Endothelial cell of umbilical vein (primary cell): ENCODE measurements around the gene ARGFX. TPM values are rescaled to one million over a fixed set of nuclear protein-coding genes. Genes with fewer than 3 reads are reported as not detected.

Source experiments
- BruUV-seq: library from RNA; stranded (reverse); fragments of 400-500 nt; replicated peaks from 2 replicates; lab custom pipeline; 2021; lab: Mats Ljungman, UMichigan
- CTCF ChIA-PET: fragments of 300-600, 350-600 bp; sonication (Branson Sonifier 250); formaldehyde crosslinking; loops from one replicate; lab custom pipeline; 2021; ENCODE audit warnings: antibody characterized with exemption, inconsistent platforms; lab: Charles Lee
- POLR2A ChIA-PET: fragments of 300-600, 350-600 bp; sonication (Branson Sonifier 250); formaldehyde crosslinking; loops from one replicate; lab custom pipeline; 2021; ENCODE audit warnings: antibody characterized with exemption, inconsistent platforms; lab: Charles Lee
- DNase-seq: peaks from one replicate; pipeline ENCODE4 v3.0.0-alpha.2; 2011; ENCODE audit warnings: low read depth, low spot score
- FAIRE-seq: peaks from 2 replicates; lab custom pipeline; 2011; peaks lifted over from hg19 to GRCh38; lab: Jason Lieb, UNC
- H2AFZ ChIP-seq: 2 replicates; pipeline ENCODE4 v1.6.0; 2012; ENCODE audit warnings: low read depth, low read length, control low read depth, inconsistent platforms
- H3K27ac ChIP-seq: 2 replicates; pipeline ENCODE4 v1.5.1; 2011; ENCODE audit warnings: low read depth, mild to moderate bottlenecking, control low read depth, low read length, moderate library complexity; ENCODE audit not compliant: insufficient read depth
- H3K27me3 ChIP-seq, 2 experiments: 2 replicates each; pipeline versions ENCODE4 v1.6.0 to v1.6.1; 2011; ENCODE audit warnings: low read length in 2 of 2, mixed read lengths in 1 of 2; ENCODE audit not compliant: control insufficient read depth in 2 of 2, insufficient read depth in 2 of 2
- H3K36me3 ChIP-seq, 2 experiments: 2 replicates in 1 of 2; 3 replicates in 1 of 2; pipeline ENCODE4 v1.5.1; 2011; ENCODE audit warnings: low read length in 2 of 2, mild to moderate bottlenecking in 1 of 2, moderate library complexity in 1 of 2; ENCODE audit not compliant: control insufficient read depth in 2 of 2, insufficient read depth in 2 of 2; ENCODE audit errors: extremely low read depth in 1 of 2
- H3K4me1 ChIP-seq: 3 replicates; pipeline ENCODE4 v1.5.1; 2011; ENCODE audit warnings: mild to moderate bottlenecking, low read length; ENCODE audit not compliant: control insufficient read depth, insufficient read depth; ENCODE audit errors: extremely low read depth
- H3K4me2 ChIP-seq: 2 replicates; pipeline ENCODE4 v1.6.1; 2011; ENCODE audit warnings: low read length, control low read depth, mixed read lengths; ENCODE audit not compliant: insufficient read depth
- H3K4me3 ChIP-seq, 3 experiments: fragments of 200-600 bp in 1 of 3; sonication (generic), shearing (Covaris generic) in 1 of 3; replicated peaks in 1 of 3; 2 replicates each; pipeline ENCODE4 v1.5.1; 2011 to 2016; ENCODE audit warnings: control low read depth in 3 of 3, low read length in 3 of 3, mild to moderate bottlenecking in 2 of 3, inconsistent platforms in 1 of 3, low read depth in 1 of 3, moderate library complexity in 1 of 3; ENCODE audit not compliant: insufficient read depth in 1 of 3
- H3K79me2 ChIP-seq: 2 replicates; pipeline ENCODE4 v1.6.0; 2012; ENCODE audit warnings: low read length, inconsistent platforms; ENCODE audit not compliant: control insufficient read depth, insufficient read depth
- H3K9ac ChIP-seq: replicated peaks from 2 replicates; pipeline ENCODE3; 2011; ENCODE audit warnings: low read length, control low read depth; ENCODE audit not compliant: insufficient read depth; ENCODE audit errors: extremely low read depth
- H3K9me1 ChIP-seq: replicated peaks from 3 replicates; pipeline ENCODE4 v1.6.0; 2011; ENCODE audit warnings: mild to moderate bottlenecking, low read length; ENCODE audit not compliant: control insufficient read depth, insufficient read depth; ENCODE audit errors: extremely low read depth
- H3K9me3 ChIP-seq: replicated peaks from 2 replicates; pipeline ENCODE4 v1.5.1; 2012; ENCODE audit warnings: low read length, inconsistent platforms; ENCODE audit not compliant: control insufficient read depth, insufficient read depth
- H4K20me1 ChIP-seq: replicated peaks from 2 replicates; pipeline ENCODE3; 2011; ENCODE audit warnings: mild to moderate bottlenecking, low read length; ENCODE audit not compliant: control insufficient read depth, insufficient read depth; ENCODE audit errors: extremely low read depth
- EZH2 ChIP-seq: IDR thresholded peaks from 2 replicates; pipeline ENCODE4 v1.6.1; 2012; ENCODE audit warnings: borderline replicate concordance, low read depth, mild to moderate bottlenecking, moderate library complexity, low read length, inconsistent platforms; ENCODE audit not compliant: severe bottlenecking
- FOS ChIP-seq: IDR thresholded peaks from 2 replicates; pipeline ENCODE4 v1.6.1; 2011; ENCODE audit warnings: mild to moderate bottlenecking, low read length, moderate library complexity, borderline replicate concordance; ENCODE audit not compliant: insufficient read depth
- GATA2 ChIP-seq: IDR thresholded peaks from 2 replicates; pipeline ENCODE4 v1.7.0; 2011; ENCODE audit warnings: low read depth, mild to moderate bottlenecking, moderate library complexity, mixed read lengths, low read length; ENCODE audit not compliant: insufficient read length, insufficient read depth
- JUN ChIP-seq: IDR thresholded peaks from 2 replicates; pipeline ENCODE4 v1.6.1; 2011; ENCODE audit warnings: borderline replicate concordance, low read depth; ENCODE audit not compliant: insufficient read length, insufficient read depth
- MAX ChIP-seq: IDR thresholded peaks from 2 replicates; pipeline ENCODE4 v1.6.1; 2011; ENCODE audit not compliant: insufficient read depth, insufficient read length
- MYC ChIP-seq: IDR thresholded peaks from one replicate; pipeline ENCODE4 v1.6.1; 2011; ENCODE audit warnings: mild to moderate bottlenecking, low read depth, low read length
- POLR2A ChIP-seq: IDR thresholded peaks from 2 replicates; pipeline ENCODE4 v1.6.1; 2012; ENCODE audit warnings: low read depth, mild to moderate bottlenecking, control low read depth, low read length
- POLR2AphosphoS5 ChIP-seq: IDR thresholded peaks from 2 replicates; pipeline ENCODE4 v1.6.1; 2012; ENCODE audit warnings: low read depth, mild to moderate bottlenecking, control low read depth, low read length, moderate library complexity; ENCODE audit not compliant: insufficient read depth
- dilution Hi-C: fragments of 300-500 bp; cut with MboI; formaldehyde crosslinking; loops from one replicate; pipeline ENCODE4 v1.15.0; 2019; ENCODE audit warnings: low sequenced_read_pairs; ENCODE audit not compliant: extremely low pct_ligation_motif_present
- intact Hi-C: fragments of 100-400 bp; cut with micrococcal nuclease; formaldehyde crosslinking; loops from one replicate; pipeline ENCODE4 v1.10.0; 2022
- polyA plus RNA-seq, 4 experiments: library from polyadenylated mRNA; depleted of rRNA in 3 of 4; stranded (reverse) in 3 of 4; unstranded in 1 of 4; fragments of >200 nt; gene quantifications; 2 replicates each; pipeline versions ENCODE4 v1.2.1 to v1.2.3, GENCODE V29; 2011 to 2012; ENCODE audit warnings: missing spikeins in 1 of 4
- total RNA-seq: library from RNA; stranded (reverse); gene quantifications from 2 replicates; pipeline ENCODE4 v1.2.3, GENCODE V29; 2021
- TF ChIP-seq, protein P1 (sequence below), 2 donors: IDR thresholded peaks; 1 replicate in 1 of 2; 2 replicates in 1 of 2; pipeline ENCODE4 v1.5.1; 2011; ENCODE audit warnings: low read length in 2 of 2, mild to moderate bottlenecking in 2 of 2, moderate library complexity in 2 of 2, control low read depth in 1 of 2, inconsistent platforms in 1 of 2, low read depth in 1 of 2; ENCODE audit not compliant: insufficient read depth in 1 of 2; ENCODE audit errors: extremely low read depth in 1 of 2

ARGFX gene
- total and polyA plus RNA-seq, 2 donors (not counting 3 experiments of a cell fraction or from before 2014, with no cell fraction given), result not detected

DNA sequence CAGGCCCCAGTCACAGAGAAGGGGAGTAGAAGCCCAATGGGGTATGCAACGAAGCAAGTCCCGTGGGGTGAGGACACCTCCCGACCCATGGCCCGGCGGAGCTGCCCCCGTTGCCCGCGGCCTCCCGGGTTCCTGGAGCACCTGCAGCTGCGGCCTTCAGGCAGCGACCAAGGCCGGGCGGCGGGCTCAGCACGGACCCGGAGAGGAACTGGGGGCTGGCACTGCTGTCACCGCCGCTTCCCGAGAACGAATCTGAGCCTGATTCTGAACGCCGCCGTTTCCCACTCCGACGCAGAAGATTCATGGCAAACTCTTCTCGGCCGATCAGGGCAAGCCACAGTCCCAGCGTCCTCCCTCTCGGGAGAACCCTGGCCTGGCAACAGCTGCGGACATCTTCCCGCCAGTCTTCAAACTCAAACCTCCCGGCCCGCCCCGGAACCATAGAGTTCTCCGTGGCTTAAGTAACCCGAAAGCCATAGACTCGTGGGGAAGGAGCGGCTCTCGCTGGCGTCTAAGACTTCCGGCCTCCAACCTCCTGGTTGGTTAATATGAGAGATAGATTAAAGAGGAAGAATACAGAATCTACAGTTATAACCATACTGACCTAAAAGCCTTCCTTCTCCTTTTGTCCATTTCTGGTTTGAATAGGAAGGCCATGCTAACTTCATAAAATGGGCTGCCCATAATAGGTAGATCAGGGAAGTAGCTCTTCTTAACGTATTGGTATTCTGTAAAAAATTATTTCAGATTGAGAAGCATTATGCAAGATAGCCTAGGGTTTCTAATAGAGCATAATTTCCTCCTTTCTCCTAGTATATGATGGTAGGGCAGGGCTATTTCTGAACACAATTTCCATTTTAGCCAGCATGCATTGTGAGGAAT lies 21.9 kb upstream of the ARGFX start, which contains the start of gene POLQ:
POLQ (minus strand) TSS at position 415 of the 882 bp plus-strand sequence; CDS start at position 304, 111 bp downstream.
- Histone ChIP-seq H4K20me1 (no peaks in the 10 kb centered on the region), H3K9ac (peak within 1 kb of the TSS; percentile 67), H3K4me1 (peaks cover 12% of the 10 kb centered on the region), H3K4me2 (peak within 1 kb of the TSS; percentile 98), H2AFZ (peak within 1 kb of the TSS; percentile 99), H3K9me3 (no peaks in the 10 kb centered on the region), H3K27ac (peak within 1 kb of the TSS; percentile 17), H3K36me3 (no peaks in the 10 kb centered on the region), H3K79me2 (peaks cover 24% of the 10 kb centered on the region), H3K27me3 (no peaks in the 10 kb centered on the region), H3K4me3 (peak within 1 kb of the TSS; percentile 65 to 93 (median 67)), H3K9me1 (no peaks in the 10 kb centered on the region)
- peak; percentile 91 for DNase-seq
- intact Hi-C loops (loop anchor here (1.0 to 10.0 kb wide), 13 partner anchors 116 to 1709 kb away; partner anchors contain the start of genes EAF2, FAM162A, GOLGB1 and HCLS1), dilution Hi-C loops (no loop called here)
- FAIRE-seq, result peak; percentile 96
- BruUV-seq, result TSS peak; percentile 93
- ChIA-PET POLR2A (interaction anchor here (0.7 kb wide), 1 partner anchor 198 kb away, joined by 3 read pairs; no protein-coding TSS in a partner anchor), CTCF (interaction anchor here (0.8 to 3.6 kb wide), 16 partner anchors 9 to 1943 kb away, joined by 3 to 36 read pairs (median 6); partner anchors contain the start of genes FAM162A and PARP14)
- TF ChIP-seq POLR2AphosphoS5 (peak; percentile 75), GATA2 (no peak), POLR2A (peak; percentile 60)

GRCh38 chr3:121552379-121552778 lies 15.4 kb upstream of the ARGFX start:
- DNase-seq, result no peak
- CTCF ChIA-PET, result no interaction called here
- Histone ChIP-seq H3K79me2 (no peaks in the 10 kb centered on the region), H3K27me3 (no peaks in the 10 kb centered on the region), H3K9ac (no peak overlapping the region), H3K9me1 (no peaks in the 10 kb centered on the region), H3K9me3 (no peaks in the 10 kb centered on the region), H3K27ac (no peak overlapping the region), H2AFZ (no peak overlapping the region), H3K4me2 (no peak overlapping the region), H3K36me3 (no peaks in the 10 kb centered on the region), H4K20me1 (no peaks in the 10 kb centered on the region), H3K4me1 (no peaks in the 10 kb centered on the region), H3K4me3 (no peak overlapping the region)
- dilution Hi-C loops, result no loop called here
- intact Hi-C loops, result no loop called here
- no peak for FAIRE-seq
- POLR2A ChIA-PET, result no interaction called here
- BruUV-seq, result no TSS peak
- TF ChIP-seq MYC, result no peak
- TF ChIP-seq GATA2, result no peak
- TF ChIP-seq, protein P1, sequence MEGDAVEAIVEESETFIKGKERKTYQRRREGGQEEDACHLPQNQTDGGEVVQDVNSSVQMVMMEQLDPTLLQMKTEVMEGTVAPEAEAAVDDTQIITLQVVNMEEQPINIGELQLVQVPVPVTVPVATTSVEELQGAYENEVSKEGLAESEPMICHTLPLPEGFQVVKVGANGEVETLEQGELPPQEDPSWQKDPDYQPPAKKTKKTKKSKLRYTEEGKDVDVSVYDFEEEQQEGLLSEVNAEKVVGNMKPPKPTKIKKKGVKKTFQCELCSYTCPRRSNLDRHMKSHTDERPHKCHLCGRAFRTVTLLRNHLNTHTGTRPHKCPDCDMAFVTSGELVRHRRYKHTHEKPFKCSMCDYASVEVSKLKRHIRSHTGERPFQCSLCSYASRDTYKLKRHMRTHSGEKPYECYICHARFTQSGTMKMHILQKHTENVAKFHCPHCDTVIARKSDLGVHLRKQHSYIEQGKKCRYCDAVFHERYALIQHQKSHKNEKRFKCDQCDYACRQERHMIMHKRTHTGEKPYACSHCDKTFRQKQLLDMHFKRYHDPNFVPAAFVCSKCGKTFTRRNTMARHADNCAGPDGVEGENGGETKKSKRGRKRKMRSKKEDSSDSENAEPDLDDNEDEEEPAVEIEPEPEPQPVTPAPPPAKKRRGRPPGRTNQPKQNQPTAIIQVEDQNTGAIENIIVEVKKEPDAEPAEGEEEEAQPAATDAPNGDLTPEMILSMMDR (IDR thresholded peaks at IDR 0.05; ENCODE audit: extremely low read depth in 1 of 2, insufficient read depth in 1 of 2, low read depth in 1 of 2, low read length in 2 of 2), result no peak
- TF ChIP-seq MAX, result no peak
- no peak for TF ChIP-seq POLR2A
- TF ChIP-seq POLR2AphosphoS5, result no peak
- TF ChIP-seq JUN, result no peak
- no peak for TF ChIP-seq EZH2
- TF ChIP-seq FOS, result no peak
